HG03558 (cell line): ENCODE results near the gene SKP2.
"Not testable (repeated sequence)": the region's sequence is repeated elsewhere in the genome, so short reads cannot be mapped to it uniquely, and the experiment has no call there.

ENCODE experiments used
- ATAC-seq: cut with Tn5 transposase; IDR thresholded peaks from one replicate; pipeline ENCODE4 v1.9.1; 2021; ENCODE audit warnings: moderate number of reproducible peaks; ENCODE audit not compliant: unreplicated experiment; ENCODE audit errors: extremely low read depth

The SKP2 gene

DNA sequence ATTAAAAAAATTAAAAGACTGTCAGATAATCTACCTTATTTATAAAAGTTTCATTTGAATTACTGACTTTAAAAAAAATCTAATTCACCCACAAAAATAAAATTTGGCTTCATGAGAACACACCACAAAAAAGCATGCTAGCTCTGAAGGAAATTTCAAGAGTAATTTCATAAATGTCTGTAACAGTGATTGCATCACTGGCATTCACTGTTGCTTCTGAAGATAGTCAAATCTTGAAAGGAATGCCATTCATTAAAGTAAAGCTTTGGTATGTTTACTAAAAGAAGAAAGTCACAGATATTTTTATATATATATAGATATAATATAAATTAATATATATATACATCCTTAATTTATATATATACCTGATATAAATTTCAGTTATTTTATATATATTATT is 46.4 kb downstream of the SKP2 start:
- no peak for ATAC-seq

DNA sequence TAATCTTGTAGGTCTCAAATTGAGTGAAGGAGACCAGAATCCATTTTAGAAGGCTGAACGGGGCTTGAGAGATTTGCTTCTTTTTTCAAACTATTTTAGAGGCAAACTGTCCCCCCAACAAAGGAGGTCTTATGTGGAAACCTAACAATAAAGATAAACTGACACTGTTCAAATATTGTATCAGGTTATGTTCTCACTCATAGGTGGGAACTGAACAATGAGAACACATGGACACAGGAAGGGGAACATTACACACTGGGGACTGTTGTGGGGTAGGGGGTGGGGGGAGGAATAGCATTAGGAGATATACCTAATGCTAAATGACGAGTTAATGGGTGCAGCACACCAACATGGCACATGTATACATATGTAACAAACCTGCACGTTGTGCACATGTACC is 46.9 kb downstream of the SKP2 start:
- not testable (repeated sequence) for ATAC-seq

DNA sequence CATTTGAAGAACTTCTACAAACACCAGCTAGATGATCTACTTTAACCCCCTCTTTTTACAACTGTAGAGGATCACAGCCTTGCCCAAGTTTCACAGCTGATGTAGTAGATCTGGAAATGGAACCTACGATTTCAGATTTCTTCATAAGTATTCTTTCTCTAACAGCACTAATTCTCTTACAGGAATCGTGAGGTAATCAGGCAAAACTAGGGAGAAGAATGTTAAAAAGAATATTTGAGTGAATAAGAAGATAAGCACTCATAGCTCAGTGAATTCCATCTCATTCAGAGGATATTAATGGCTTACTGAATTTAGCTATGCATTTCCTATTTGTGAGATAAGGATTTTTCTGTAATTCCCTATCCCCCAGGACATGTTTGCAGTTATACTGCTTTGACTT is 47.7 kb downstream of the SKP2 start:
- no peak for ATAC-seq

DNA sequence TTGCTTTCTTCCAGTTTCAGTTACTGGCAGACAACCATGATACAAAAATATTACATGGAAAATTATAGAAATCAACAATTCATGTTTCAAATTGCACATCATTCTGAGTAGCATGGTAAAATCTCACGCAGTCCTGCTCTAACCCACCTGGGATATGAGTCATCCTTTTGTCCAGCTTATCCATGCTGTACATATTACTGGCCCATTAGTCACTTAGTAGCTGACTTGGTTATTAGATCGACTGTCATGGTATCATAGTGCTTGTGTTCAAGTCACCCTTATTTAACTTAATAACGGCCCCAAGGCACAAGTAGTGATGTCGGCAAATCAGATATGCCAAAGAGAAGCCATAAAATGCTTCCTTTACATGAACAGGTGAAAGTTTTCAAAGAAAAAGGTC is 48.6 kb downstream of the SKP2 start:
- ATAC-seq: no peak

DNA sequence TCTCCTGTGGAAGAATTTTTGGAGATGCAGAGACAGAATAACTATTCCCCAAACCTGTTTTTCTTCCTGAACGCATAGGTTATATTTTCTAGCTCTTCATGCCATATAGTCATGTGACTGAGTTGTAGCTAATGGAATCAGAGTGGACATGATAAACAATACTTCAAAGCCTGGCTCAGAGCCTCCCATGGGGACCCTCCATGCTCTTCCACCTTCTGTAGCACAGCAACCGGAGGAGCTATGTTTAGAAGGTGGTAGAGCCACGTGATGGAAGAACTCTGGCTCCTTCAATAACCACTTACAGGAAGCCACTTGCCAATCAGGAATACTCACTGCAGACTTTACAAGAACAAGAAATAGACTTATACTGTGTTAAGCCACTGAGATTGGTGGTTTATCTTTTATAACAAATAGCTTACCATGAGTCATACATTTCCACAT is 50.6 kb downstream of the SKP2 start:
- ATAC-seq: no peak

DNA sequence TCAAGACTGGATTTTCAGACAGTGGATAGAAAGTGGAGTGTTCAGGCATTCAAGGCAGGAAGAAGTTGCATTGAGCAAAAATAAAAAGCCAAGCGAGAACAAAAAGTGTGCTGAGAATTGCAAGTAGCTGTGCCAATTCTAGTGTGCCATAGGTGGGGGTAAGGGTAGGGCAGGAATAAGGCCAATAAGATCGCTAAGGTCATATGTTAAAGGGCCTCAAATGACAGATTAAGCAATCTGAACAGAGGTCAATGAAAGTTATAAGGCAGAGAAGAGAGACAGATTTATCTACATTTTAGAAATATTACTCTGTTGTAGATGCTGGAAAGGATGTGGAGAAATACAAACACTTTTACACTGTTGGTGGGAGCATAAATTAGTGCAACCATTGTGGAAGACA is 53.4 kb downstream of the SKP2 start:
- ATAC-seq: no peak

DNA sequence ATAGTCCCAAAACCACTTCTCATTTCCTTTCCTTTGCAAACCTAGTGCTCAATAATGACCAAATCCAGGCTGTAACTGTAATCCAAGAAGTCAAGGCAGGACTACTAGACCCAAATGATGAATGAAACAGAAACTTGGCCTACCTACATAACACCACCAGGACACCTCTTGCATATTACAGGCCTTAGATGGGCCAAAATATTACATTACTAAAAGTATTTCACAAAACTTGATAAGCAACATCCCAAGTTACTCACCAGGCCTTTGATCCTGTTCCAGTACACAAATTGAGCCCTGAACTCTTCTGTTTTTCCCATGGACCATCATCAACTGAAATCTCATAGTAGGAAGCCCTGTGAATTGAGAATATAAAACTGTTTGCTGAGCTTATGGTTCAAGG is 55.0 kb downstream of the SKP2 start:
- ATAC-seq: no peak

DNA sequence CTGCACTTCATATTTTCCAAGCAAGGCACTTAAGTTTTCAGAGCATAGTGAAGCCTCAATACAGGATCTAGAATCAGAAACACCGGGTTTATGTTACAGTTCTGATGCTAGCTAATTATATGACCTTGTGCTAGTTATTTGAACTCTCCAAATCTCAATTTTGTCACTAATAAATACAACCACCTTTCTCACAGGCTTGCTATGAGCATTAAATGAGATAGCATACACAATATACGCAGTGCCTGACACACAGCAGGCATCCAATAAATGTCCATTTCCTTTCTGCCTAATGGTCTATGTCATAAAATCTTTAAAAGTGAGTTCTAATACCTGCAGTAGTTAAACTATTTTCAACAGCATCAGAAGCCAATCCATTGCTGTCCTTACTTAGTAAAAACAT is 56.9 kb downstream of the SKP2 start:
- ATAC-seq: no peak

DNA sequence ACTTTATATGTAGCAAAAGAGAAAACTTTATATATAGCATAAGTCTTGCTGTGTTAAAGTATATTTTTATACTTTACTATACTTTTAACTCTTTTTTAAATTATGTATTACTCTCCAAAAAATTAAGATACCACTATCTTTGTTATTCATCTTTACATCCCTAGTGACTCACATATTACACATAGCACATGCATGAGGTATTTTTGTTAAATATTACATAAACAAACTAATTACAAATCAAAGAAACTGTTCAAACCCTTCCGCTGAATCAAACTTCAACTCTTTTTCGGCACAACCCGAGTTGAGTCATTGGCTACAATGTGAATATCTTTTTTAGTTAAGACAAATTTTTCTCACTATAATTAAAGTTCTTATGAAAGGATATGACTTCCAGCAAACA is 57.8 kb downstream of the SKP2 start:
- ATAC-seq: no peak

DNA sequence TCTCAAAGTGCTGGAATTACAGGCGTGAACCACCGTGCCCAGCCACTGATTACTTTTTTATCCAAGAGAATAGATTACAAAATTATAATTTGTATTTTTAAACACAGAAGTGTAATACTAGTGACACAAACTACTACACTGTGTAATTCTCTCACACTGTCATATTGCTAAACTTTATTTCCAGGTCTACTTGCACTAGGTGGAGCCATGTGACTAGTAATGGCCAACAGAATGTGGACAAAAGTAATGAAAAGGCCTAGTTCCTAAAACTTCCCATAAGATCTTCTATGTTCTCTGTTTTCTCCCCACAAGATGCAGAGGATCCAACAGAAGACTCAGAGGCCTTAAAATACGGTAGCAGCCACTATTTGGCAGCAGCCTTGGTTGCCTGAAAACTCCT is 62.5 kb downstream of the SKP2 start:
- ATAC-seq: no peak

DNA sequence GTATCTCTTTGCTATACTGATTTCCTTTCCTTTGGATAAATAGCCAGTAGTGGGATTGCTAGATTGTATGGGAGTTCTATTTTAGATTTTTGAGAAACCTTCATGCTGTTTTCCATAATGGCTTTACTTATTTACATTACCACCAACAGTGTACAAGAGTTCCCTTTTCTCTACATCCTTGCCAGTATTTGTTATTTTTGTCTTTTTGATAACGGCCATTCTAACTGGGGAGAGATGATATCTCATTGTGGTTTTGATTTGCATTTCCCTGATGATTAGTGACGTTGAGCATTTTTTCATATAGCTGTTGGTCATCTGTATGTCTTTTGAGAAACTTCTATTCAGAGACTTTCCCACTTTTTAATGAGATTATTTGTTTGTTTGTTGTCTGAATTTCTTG is 64.0 kb downstream of the SKP2 start:
- ATAC-seq: no peak

DNA sequence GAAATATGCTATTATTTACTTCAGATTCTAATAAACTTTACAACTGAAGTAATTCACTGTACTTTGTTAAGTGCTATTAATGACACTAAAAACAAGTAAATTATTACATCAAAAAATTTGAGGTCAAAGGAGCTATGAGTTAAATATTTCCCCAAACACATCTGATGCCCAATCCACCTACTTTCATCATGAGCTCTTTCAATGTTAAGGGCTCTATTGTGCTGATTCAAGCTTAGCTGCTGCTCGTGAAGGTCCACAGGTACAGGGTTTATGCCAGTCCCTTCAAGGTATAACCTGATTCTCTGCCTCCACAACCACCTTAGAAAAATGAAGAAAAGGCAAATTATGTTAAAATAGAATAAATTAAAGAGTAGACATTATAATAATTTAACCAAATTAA is 65.7 kb downstream of the SKP2 start:
- no peak for ATAC-seq

DNA sequence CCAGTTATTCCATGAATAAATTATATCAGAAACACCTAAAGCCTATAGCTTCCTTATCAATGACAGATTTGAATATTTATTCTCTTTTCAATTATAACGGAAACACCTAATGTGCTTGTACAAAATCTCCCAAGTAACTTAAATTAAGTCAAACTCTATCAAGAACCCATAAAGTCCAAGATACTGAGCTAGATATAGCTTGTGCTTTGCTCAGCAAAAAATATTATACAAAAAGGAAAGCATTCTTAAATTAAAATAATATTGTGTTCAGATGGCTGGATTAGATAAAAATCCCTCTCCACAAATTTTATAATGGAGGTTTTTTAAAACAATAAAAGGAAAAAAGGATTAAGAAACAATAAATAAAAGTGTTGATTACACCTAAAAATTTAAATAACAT is 66.1 kb downstream of the SKP2 start:
- no peak for ATAC-seq

DNA sequence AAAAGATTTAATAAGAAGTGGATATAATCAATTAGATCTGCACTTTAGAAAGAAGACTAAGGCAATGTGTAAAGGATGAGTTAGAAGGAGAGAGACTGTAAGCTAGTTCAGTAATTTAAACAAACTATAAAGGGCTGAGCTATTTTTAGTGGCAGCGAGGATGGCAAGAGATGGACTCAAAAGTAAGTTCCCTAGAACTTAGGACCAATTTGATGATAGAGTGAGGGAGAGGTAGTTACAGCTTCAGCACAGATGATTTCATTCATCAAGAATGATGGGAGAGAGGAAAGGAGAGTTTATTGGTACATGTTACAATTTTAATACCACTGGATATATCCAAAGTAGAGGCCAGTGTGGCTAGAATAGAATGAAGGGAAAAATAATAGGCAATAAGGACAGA is 70.7 kb downstream of the SKP2 start:
- no peak for ATAC-seq

DNA sequence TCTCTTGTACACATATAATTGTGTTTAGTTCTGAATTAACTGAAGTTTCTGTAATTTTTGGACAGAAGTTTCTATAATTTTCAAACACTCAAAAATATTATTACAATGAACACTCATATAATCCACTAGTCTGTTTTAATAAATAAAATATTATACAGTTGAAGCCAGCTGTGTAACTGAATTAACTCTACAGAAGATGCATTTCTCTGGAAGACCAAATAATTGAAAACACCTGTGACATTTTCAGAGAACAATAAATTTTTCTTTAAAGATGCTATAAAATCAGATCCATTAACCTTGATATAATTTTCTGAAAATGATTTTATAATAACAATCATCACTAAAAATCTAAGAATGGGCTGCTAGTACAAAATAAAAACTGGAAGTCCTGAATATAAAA is 75.1 kb downstream of the SKP2 start:
- no peak for ATAC-seq

DNA sequence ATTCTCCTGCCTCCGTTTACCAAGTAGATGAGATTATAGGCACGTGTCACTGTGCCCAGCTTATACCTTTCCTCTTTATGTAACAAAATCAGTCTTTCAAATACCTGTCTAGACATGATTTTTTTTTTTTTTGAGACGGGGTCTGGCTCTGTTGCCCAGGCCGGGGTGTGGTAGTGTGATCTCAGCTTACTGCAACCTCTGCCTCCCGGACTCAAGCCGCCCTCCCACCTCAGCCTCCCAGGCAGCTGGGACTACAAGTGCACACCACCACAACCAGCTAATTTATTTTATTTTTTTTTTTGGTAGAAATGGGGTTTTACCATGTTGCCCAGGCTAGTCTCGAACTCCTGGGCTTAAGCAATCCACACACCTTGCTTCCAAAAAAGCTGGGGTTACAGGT is 76.6 kb downstream of the SKP2 start:
- ATAC-seq: no peak

DNA sequence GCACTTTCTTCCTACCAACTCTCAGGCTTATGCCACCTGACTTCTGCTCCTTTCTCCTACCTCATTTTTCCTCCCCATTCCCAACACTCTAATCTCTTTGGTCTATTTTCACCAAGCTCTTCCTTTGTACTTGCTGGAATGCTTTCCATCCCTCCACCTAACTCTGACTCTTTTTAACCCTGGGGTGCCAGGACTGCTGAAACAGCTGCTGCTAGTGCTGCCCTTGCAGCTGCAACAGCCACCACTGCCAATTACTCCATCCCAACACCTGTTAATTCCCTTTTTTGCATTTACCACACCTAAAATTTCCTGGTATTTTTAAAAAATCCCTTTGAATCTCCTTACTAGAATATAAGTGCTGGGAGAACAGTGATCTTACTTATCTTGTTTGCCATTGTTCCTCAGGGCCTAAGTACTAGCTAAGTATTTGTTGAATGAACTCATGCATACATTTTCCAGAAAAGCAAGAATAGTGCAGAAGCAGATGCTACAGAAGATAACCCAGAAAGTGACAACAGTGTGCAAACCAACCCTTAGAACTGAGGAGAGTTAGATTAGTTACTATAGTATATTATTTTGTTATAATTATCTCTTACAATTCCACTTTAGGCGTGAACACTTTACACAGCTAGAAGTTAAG is 78.4 kb downstream of the SKP2 start:
- no peak for ATAC-seq

DNA sequence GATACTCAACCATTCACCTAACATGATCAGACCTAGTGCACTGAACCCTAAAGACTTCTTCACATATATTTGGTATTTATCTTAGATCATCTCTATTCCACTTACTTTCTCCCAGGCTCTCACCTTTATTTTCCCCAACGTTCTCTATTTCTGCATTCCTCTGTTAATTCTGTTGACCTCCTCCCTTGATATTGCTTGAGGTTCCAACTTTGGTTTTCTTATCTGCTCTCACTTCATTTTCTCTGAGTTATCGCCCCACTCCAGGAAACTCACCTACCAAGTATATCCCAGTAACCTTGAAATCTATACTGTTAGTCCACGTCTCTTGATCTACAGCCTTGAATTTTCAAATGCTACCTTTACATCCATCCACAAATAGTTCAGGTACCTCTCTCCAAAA is 80.6 kb downstream of the SKP2 start:
- no peak for ATAC-seq
